GM12878 (cell line): ENCODE measurements around the gene CYTH3. TPM values are rescaled to one million over a fixed set of nuclear protein-coding genes. Genes with fewer than 3 reads are reported as not detected.

ENCODE experiments used
- ATAC-seq: fragments of 200-7000 bp; cut with Tn5 transposase; 3 replicates; pipeline ENCODE4 v1.9.1; 2020; ENCODE audit warnings: mild to moderate bottlenecking, moderate library complexity
- BruUV-seq: library from RNA; stranded (reverse); fragments of 400-500 nt; replicated peaks from 2 replicates; lab custom pipeline; 2021; lab: Mats Ljungman, UMichigan
- CTCF ChIA-PET: fragments of 300-600 bp; sonication (Branson Sonifier 250); formaldehyde crosslinking; extraction: SDS; loops from one replicate; lab custom pipeline; 2021; ENCODE audit warnings: inconsistent platforms; lab: Yijun Ruan, JAX
- POLR2A ChIA-PET: fragments of 350-600 bp; formaldehyde crosslinking; extraction: SDS; loops from one replicate; lab custom pipeline; 2021; ENCODE audit warnings: inconsistent platforms; lab: Charles Lee
- RAD21 ChIA-PET: fragments of 300-600 bp; sonication (Branson Sonifier 250); formaldehyde crosslinking; loops from one replicate; lab custom pipeline; 2023; ENCODE audit warnings: antibody characterized with exemption; ENCODE audit not compliant: unreplicated experiment; lab: Charles Lee
- SMC1A ChIA-PET: fragments of 300-600 bp; sonication (Branson Sonifier 250); formaldehyde crosslinking; loops from one replicate; lab custom pipeline; 2023; ENCODE audit not compliant: unreplicated experiment, uncharacterized antibody; lab: Charles Lee
- DNase-seq: peaks from one replicate; pipeline ENCODE4 v3.0.0-alpha.2; 2011; ENCODE audit warnings: low read depth, low spot score
- FAIRE-seq: peaks from 3 replicates; lab custom pipeline; 2011; peaks lifted over from hg19 to GRCh38; lab: Jason Lieb, UNC
- H2AFZ ChIP-seq: 2 replicates; pipeline ENCODE4 v1.6.0; 2011; ENCODE audit warnings: low read depth, low read length, control low read depth; ENCODE audit not compliant: control insufficient read depth
- H3K27ac ChIP-seq: 2 replicates; pipeline ENCODE4 v1.5.1; 2011; ENCODE audit warnings: control low read depth; ENCODE audit not compliant: control insufficient read depth, insufficient read depth
- H3K27me3 ChIP-seq, 2 experiments: replicated peaks in 1 of 2; 2 replicates each; pipeline versions ENCODE4 v1.6.0 to v1.6.1; 2011; ENCODE audit warnings: low read length in 1 of 2; ENCODE audit not compliant: control insufficient read depth in 2 of 2, insufficient read depth in 2 of 2
- H3K36me3 ChIP-seq, 2 experiments: 2 replicates each; pipeline ENCODE4 v1.5.1; 2011; ENCODE audit warnings: low read length in 1 of 2; ENCODE audit not compliant: control insufficient read depth in 2 of 2, insufficient read depth in 2 of 2
- H3K4me1 ChIP-seq: 2 replicates; pipeline ENCODE4 v1.6.1; 2011; ENCODE audit warnings: mild to moderate bottlenecking, low read length, moderate library complexity, mixed read lengths; ENCODE audit not compliant: control insufficient read depth, insufficient read depth
- H3K4me2 ChIP-seq: 2 replicates; pipeline ENCODE4 v1.6.0; 2011; ENCODE audit warnings: control low read depth; ENCODE audit not compliant: control insufficient read depth, insufficient read depth
- H3K4me3 ChIP-seq: fragments of 200-600 bp; sonication (generic); 2 replicates; pipeline ENCODE4 v1.5.1; 2016
- H3K79me2 ChIP-seq: 2 replicates; pipeline ENCODE4 v1.6.0; 2011; ENCODE audit warnings: low read length; ENCODE audit not compliant: control insufficient read depth, insufficient read depth
- H3K9ac ChIP-seq: 2 replicates; pipeline ENCODE4 v1.8.0; 2011; ENCODE audit warnings: low read length, control low read depth, mixed read lengths; ENCODE audit not compliant: control insufficient read depth, insufficient read depth
- H3K9me3 ChIP-seq: replicated peaks from 3 replicates; pipeline ENCODE4 v1.5.1; 2011; ENCODE audit warnings: mild to moderate bottlenecking, low read length; ENCODE audit not compliant: control insufficient read depth, insufficient read depth
- H4K20me1 ChIP-seq: 2 replicates; pipeline ENCODE4 v1.6.0; 2011; ENCODE audit not compliant: control insufficient read depth, insufficient read depth
- BCL11A ChIP-seq: IDR thresholded peaks from 2 replicates; pipeline ENCODE4 v1.6.1; 2011; ENCODE audit warnings: low read depth, low read length
- BMI1 ChIP-seq: fragments of 450-650 bp; IDR thresholded peaks from 2 replicates; pipeline ENCODE4 v1.6.1; 2016; ENCODE audit warnings: mild to moderate bottlenecking, moderate library complexity, borderline replicate concordance
- CREB1 ChIP-seq: IDR thresholded peaks from 2 replicates; pipeline ENCODE4 v1.6.1; 2012; ENCODE audit warnings: low read depth, mild to moderate bottlenecking, inconsistent platforms
- CUX1 ChIP-seq: IDR thresholded peaks from 2 replicates; pipeline ENCODE4 v1.6.1; 2012; ENCODE audit warnings: improper control_type of control experiment, low read depth, low read length; ENCODE audit not compliant: insufficient replicate concordance
- ESRRA ChIP-seq: IDR thresholded peaks from 2 replicates; pipeline ENCODE4 v1.6.1; 2012; ENCODE audit warnings: mild to moderate bottlenecking, low read length, improper control_type of control experiment
- JUND ChIP-seq: IDR thresholded peaks from 2 replicates; pipeline ENCODE4 v1.6.1; 2012; ENCODE audit warnings: low read depth, mild to moderate bottlenecking, low read length, improper control_type of control experiment, moderate library complexity
- PAX5 ChIP-seq: IDR thresholded peaks from 2 replicates; pipeline ENCODE4 v1.6.1; 2011; ENCODE audit warnings: low read depth, low read length, borderline replicate concordance
- SIN3A ChIP-seq: IDR thresholded peaks from 2 replicates; pipeline ENCODE4 v1.6.1; 2012; ENCODE audit warnings: low read depth, low read length, improper control_type of control experiment
- SRF ChIP-seq, 2 experiments: IDR thresholded peaks; 2 replicates each; pipeline ENCODE4 v1.6.1; 2011; ENCODE audit warnings: low read depth in 2 of 2, low read length in 2 of 2, mild to moderate bottlenecking in 1 of 2, moderate library complexity in 1 of 2
- ZNF274 ChIP-seq: IDR thresholded peaks from one replicate; pipeline ENCODE4 v1.8.0; 2011; ENCODE audit not compliant: insufficient read length, insufficient read depth
- ZSCAN29 ChIP-seq: fragments of 450-650 bp; IDR thresholded peaks from 2 replicates; pipeline ENCODE4 v1.6.1; 2017; ENCODE audit warnings: mild to moderate bottlenecking, moderate library complexity
- WGBS: methylation state at CpG from one replicate; pipeline ENCODE4 v1.1.6; 2016; ENCODE audit warnings: low lambda C conversion rate; ENCODE audit not compliant: insufficient replicate concordance, insufficient coverage; ENCODE audit errors: missing lambda C conversion rate; 5-methylcytosine and 5-hydroxymethylcytosine counted together
- in situ Hi-C: fragments of 300-500 bp; cut with MboI; formaldehyde crosslinking; loops from 9 replicates; pipeline ENCODE4 v1.14.3; 2018; ENCODE audit warnings: mixed read lengths
- intact Hi-C: fragments of 100-400 bp; cut with micrococcal nuclease; formaldehyde crosslinking; loops from one replicate; pipeline ENCODE4 v1.14.2; 2022; ENCODE audit not compliant: unreplicated experiment
- polyA plus RNA-seq, 11 experiments: library from polyadenylated mRNA; depleted of rRNA in 4 of 11; unstranded in 6 of 11; stranded (reverse) in 5 of 11; fragments of >200 nt; fragmentation: Nextera tagmentation in 4 of 11; fragmentation: Illumina TruSeq in 1 of 11; extraction: Ambion mirVana in 4 of 11; extraction: Trizol in 1 of 11; gene quantifications; 1 replicate in 1 of 11; 2 replicates in 10 of 11; pipeline versions ENCODE4 v1.2.1 to v1.2.3, GENCODE V29; 2011 to 2016; ENCODE audit warnings: inconsistent platforms in 2 of 11, missing spikeins in 2 of 11, low read depth in 1 of 11
- total RNA-seq, 4 experiments: library from RNA; depleted of rRNA in 3 of 4; stranded (reverse); fragments of >200 nt in 3 of 4; fragmentation: Illumina TruSeq in 1 of 4; extraction: Trizol in 1 of 4; gene quantifications; 2 replicates each; pipeline versions ENCODE4 v1.2.1 to v1.2.3, GENCODE V29; 2013 to 2021
- TF ChIP-seq, protein P1 (sequence below): IDR thresholded peaks from 2 replicates; pipeline ENCODE4 v1.6.1; 2011; ENCODE audit warnings: mild to moderate bottlenecking, low read depth, low read length, moderate library complexity; ENCODE audit not compliant: insufficient replicate concordance
- TF ChIP-seq, protein P2 (sequence below): fragments of 450-650 bp; formaldehyde crosslinking; IDR thresholded peaks from 2 replicates; pipeline ENCODE4 v1.5.0; 2022; ENCODE audit warnings: mild to moderate bottlenecking, missing genetic modification characterization

CYTH3 gene
- total and polyA plus RNA-seq, 10 of the 15 experiments (the other 5 are each of a cell fraction or from before 2014, with no cell fraction given), result 0.45 to 28.2 (median 15.7) TPM

GRCh38 chr7:6165521-6166320 is 106.7 kb downstream of the CYTH3 start:
- Histone ChIP-seq H3K4me2 (no peak overlapping the region), H3K79me2 (no peaks in the 10 kb centered on the region), H3K27me3 (no peaks in the 10 kb centered on the region), H3K4me1 (peaks cover 13% of the 10 kb centered on the region), H4K20me1 (no peaks in the 10 kb centered on the region), H3K36me3 (peaks cover 3 to 16% of the 10 kb centered on the region in 2 experiments; a peak in 3 of 4 replicates), H3K9me3 (no peaks in the 10 kb centered on the region), H3K27ac (no peak overlapping the region), H3K9ac (no peak overlapping the region), H3K4me3 (no peak overlapping the region), H2AFZ (no peak overlapping the region)
- ChIA-PET RAD21 (no interaction called here), CTCF (interaction anchor here (1.6 kb wide), 1 partner anchor 106 kb away, joined by 5 read pairs; no protein-coding TSS in a partner anchor), SMC1A (interaction anchor here (0.7 kb wide), 1 partner anchor 124 kb away, joined by 3 read pairs; no protein-coding TSS in a partner anchor), POLR2A (no interaction called here)
- no TSS peak for BruUV-seq
- no peak for ATAC-seq
- intact Hi-C loops (no loop called here), in situ Hi-C loops (no loop called here)
- no peak for DNase-seq
- 83% methylated on average over 31 of the region's 36 CpGs for WGBS
- no peak for FAIRE-seq
- TF ChIP-seq, protein P1, sequence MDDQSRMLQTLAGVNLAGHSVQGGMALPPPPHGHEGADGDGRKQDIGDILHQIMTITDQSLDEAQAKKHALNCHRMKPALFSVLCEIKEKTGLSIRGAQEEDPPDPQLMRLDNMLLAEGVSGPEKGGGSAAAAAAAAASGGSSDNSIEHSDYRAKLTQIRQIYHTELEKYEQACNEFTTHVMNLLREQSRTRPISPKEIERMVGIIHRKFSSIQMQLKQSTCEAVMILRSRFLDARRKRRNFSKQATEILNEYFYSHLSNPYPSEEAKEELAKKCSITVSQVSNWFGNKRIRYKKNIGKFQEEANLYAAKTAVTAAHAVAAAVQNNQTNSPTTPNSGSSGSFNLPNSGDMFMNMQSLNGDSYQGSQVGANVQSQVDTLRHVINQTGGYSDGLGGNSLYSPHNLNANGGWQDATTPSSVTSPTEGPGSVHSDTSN, result no peak
- no peak for TF ChIP-seq SIN3A
- TF ChIP-seq CUX1, result no peak
- no peak for TF ChIP-seq JUND
- no peak for TF ChIP-seq BMI1
- TF ChIP-seq ESRRA, result no peak
- TF ChIP-seq PAX5, result no peak
- TF ChIP-seq BCL11A, result no peak
- TF ChIP-seq ZSCAN29, result no peak
- TF ChIP-seq, protein P2, sequence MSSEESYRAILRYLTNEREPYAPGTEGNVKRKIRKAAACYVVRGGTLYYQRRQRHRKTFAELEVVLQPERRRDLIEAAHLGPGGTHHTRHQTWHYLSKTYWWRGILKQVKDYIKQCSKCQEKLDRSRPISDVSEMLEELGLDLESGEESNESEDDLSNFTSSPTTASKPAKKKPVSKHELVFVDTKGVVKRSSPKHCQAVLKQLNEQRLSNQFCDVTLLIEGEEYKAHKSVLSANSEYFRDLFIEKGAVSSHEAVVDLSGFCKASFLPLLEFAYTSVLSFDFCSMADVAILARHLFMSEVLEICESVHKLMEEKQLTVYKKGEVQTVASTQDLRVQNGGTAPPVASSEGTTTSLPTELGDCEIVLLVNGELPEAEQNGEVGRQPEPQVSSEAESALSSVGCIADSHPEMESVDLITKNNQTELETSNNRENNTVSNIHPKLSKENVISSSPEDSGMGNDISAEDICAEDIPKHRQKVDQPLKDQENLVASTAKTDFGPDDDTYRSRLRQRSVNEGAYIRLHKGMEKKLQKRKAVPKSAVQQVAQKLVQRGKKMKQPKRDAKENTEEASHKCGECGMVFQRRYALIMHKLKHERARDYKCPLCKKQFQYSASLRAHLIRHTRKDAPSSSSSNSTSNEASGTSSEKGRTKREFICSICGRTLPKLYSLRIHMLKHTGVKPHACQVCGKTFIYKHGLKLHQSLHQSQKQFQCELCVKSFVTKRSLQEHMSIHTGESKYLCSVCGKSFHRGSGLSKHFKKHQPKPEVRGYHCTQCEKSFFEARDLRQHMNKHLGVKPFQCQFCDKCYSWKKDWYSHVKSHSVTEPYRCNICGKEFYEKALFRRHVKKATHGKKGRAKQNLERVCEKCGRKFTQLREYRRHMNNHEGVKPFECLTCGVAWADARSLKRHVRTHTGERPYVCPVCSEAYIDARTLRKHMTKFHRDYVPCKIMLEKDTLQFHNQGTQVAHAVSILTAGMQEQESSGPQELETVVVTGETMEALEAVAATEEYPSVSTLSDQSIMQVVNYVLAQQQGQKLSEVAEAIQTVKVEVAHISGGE (CRISPR knock-in tag), result no peak
- no peak for TF ChIP-seq SRF (IDR thresholded peaks at IDR 0.05; ENCODE audit: low read depth in 2 of 2, low read length in 2 of 2)
- TF ChIP-seq CREB1, result no peak
- no peak for TF ChIP-seq ZNF274
